T-helper 2 cell treated with Interferon-gamma antibody and Interleukin-4, amounts not matched to agents 5 μg/mL and 100 μg/mL, for 36 hours (primary cell): ENCODE results near the gene SBF2.
"Not testable (repeated sequence)": the region's sequence is repeated elsewhere in the genome, so short reads cannot be mapped to it uniquely, and the experiment has no call there.

Experiments used
- DNase-seq: peaks from one replicate; pipeline ENCODE4 v3.0.0; 2021; ENCODE audit warnings: low spot score
- H3K27ac Mint-ChIP-seq: one replicate; pipeline ENCODE4 v1.8.0; 2021; ENCODE audit warnings: mild to moderate bottlenecking, mixed read lengths
- H3K27me3 Mint-ChIP-seq: one replicate; pipeline ENCODE4 v1.8.0; 2021; ENCODE audit warnings: low read depth, mixed read lengths
- H3K36me3 Mint-ChIP-seq: one replicate; pipeline ENCODE4 v1.8.0; 2021; ENCODE audit warnings: low read depth, mixed read lengths
- H3K4me1 Mint-ChIP-seq: one replicate; pipeline ENCODE4 v1.8.0; 2021; ENCODE audit warnings: low read depth, mixed read lengths
- H3K4me3 Mint-ChIP-seq: one replicate; pipeline ENCODE4 v1.8.0; 2022; ENCODE audit warnings: mild to moderate bottlenecking, moderate library complexity, mixed read lengths
- H3K9me3 Mint-ChIP-seq: one replicate; pipeline ENCODE4 v1.8.0; 2021; ENCODE audit warnings: mixed read lengths

SBF2 gene

DNA sequence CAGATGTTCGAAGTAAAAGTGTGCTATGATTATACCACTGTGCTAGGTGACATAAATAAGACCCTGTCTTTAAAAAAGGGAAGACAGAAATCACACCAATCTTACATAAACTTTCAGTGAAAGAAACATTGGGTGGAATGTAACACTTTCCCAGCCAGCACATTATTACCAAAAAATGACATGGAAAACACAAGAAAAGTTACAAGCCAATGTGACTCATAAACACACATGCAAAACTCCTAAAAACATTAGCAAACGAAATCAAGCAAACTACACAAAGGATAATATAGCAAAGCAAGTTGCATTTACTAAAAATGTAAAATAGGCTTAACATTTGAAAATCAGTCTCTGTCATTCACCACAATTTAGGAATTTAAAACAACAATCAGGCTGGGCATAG is 47.0 kb downstream of the SBF2 start:
- no peaks in the 10 kb centered on the region for H3K9me3 Mint-ChIP-seq
- no peak for DNase-seq
- H3K27me3 Mint-ChIP-seq: peaks cover 4% of the 10 kb centered on the region
- no peak overlapping the region for H3K27ac Mint-ChIP-seq
- no peak overlapping the region for H3K4me3 Mint-ChIP-seq
- H3K36me3 Mint-ChIP-seq: no peaks in the 10 kb centered on the region
- no peaks in the 10 kb centered on the region for H3K4me1 Mint-ChIP-seq

DNA sequence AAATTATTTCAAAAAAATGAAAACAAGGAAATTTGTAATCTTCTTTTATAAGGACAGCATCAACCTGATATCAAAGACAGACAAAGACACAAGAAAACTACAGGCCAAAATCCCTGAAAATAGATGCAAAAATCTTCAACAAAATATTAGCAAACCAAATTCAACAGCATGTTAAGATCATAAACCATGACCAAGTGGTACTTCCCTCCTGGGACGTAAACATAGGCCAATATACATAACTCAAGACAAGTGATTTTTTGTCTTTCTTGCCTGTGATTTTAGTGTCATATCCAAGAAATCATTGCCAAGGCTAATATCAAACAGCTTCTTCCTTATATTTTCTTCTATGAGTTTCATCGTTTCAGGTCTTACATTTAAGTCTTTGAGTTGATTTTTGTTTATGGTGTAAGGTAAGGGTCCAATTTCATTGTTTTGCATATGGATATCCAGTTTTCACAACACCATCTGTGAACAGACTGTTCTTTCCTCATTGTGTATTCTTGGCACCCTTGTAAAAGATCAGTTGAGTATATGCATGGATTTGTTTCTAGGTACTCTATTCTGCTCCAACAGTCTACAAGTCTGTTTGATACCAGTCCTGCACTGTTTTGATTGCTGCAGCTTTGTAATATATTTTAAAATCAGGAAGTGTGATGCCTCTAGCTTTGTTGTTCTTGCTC is 50.0 kb downstream of the SBF2 start:
- H3K27ac Mint-ChIP-seq: no peak overlapping the region
- H3K36me3 Mint-ChIP-seq: no peaks in the 10 kb centered on the region
- H3K9me3 Mint-ChIP-seq: no peaks in the 10 kb centered on the region
- H3K4me3 Mint-ChIP-seq: no peak overlapping the region
- peaks cover 4% of the 10 kb centered on the region for H3K27me3 Mint-ChIP-seq
- DNase-seq: no peak
- no peaks in the 10 kb centered on the region for H3K4me1 Mint-ChIP-seq

- Mint-ChIP-seq H3K4me1 (no peaks in the 10 kb centered on the region), H3K36me3 (no peaks in the 10 kb centered on the region), H3K4me3 (no peak overlapping the region), H3K27ac (no peak overlapping the region), H3K27me3 (no peaks in the 10 kb centered on the region), H3K9me3 (no peaks in the 10 kb centered on the region)
- no peak for DNase-seq
Measured at GRCh38 chr11:10236840-10237239, 57.2 kb downstream of the SBF2 start.

- no peak for DNase-seq
- H3K27ac Mint-ChIP-seq: no peak overlapping the region
Measured at GRCh38 chr11:10233581-10233980, 60.4 kb downstream of the SBF2 start.

DNA sequence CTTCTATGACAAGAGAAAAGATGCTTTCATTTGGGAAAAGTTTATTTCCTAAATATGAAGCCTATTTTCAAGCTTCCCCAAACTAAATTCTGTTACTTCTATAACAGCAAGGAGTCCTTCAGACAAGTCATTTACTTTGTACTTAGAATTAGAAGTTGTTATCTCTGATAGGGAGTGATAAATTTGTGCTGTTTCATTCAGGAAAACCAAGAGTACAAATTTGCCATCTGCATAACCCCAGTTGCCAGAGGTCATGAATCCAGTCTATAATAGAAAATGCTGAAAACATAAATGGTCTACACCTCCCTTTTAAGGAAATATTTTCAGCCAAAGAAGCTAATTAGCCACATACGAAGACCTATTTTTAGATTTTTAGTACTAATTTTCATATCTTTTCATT is 61.3 kb downstream of the SBF2 start:
- no peak overlapping the region for H3K27ac Mint-ChIP-seq
- H3K27me3 Mint-ChIP-seq: peaks cover 5% of the 10 kb centered on the region
- no peak for DNase-seq
- no peak overlapping the region for H3K4me3 Mint-ChIP-seq
- H3K36me3 Mint-ChIP-seq: no peaks in the 10 kb centered on the region
- no peaks in the 10 kb centered on the region for H3K4me1 Mint-ChIP-seq
- H3K9me3 Mint-ChIP-seq: no peaks in the 10 kb centered on the region

More at GRCh38 chr11:10233581-10233980, 60.4 kb downstream of the SBF2 start:
- no peak overlapping the region for H3K4me3 Mint-ChIP-seq
- no peaks in the 10 kb centered on the region for H3K4me1 Mint-ChIP-seq
- H3K9me3 Mint-ChIP-seq: no peaks in the 10 kb centered on the region
- H3K36me3 Mint-ChIP-seq: no peaks in the 10 kb centered on the region
- H3K27me3 Mint-ChIP-seq: peaks cover 5% of the 10 kb centered on the region

- DNase-seq, H3K27ac Mint-ChIP-seq, H3K4me3 Mint-ChIP-seq, H3K4me1 Mint-ChIP-seq, H3K36me3 Mint-ChIP-seq, H3K9me3 Mint-ChIP-seq, H3K27me3 Mint-ChIP-seq: not testable (repeated sequence)
Measured at GRCh38 chr11:10231803-10232202, 62.2 kb downstream of the SBF2 start.

- Mint-ChIP-seq H3K9me3 (no peaks in the 10 kb centered on the region), H3K27me3 (peaks cover 8% of the 10 kb centered on the region), H3K4me3 (no peak overlapping the region), H3K27ac (no peak overlapping the region), H3K4me1 (no peaks in the 10 kb centered on the region), H3K36me3 (no peaks in the 10 kb centered on the region)
- no peak for DNase-seq
Measured at GRCh38 chr11:10225553-10225952, 68.5 kb downstream of the SBF2 start.

- Mint-ChIP-seq H3K27me3 (peaks cover 3% of the 10 kb centered on the region), H3K4me1 (no peaks in the 10 kb centered on the region), H3K4me3 (no peak overlapping the region), H3K36me3 (no peaks in the 10 kb centered on the region), H3K9me3 (peaks cover 3% of the 10 kb centered on the region), H3K27ac (no peak overlapping the region)
- no peak for DNase-seq
Measured at GRCh38 chr11:10222399-10222798, 71.6 kb downstream of the SBF2 start.

DNA sequence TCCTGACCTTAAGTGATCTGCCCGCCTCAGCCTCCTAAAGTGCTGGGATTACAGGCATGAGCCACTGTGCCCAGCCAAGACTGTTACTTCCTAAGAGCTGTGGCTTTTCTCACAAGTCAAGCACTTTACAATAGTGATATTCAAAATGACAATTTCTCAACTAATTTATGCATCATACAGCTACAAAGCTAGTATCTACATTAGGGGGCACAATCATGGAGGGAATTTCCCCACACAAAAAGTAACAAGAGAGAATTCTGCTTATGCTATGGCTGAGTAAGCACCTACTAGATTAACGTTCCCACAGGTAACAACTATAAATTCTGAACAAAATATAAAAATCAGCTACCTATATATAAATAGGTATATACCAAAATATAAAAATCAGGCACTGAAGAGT is 72.7 kb downstream of the SBF2 start:
- H3K4me3 Mint-ChIP-seq: no peak overlapping the region
- no peaks in the 10 kb centered on the region for H3K36me3 Mint-ChIP-seq
- H3K27ac Mint-ChIP-seq: no peak overlapping the region
- H3K4me1 Mint-ChIP-seq: no peaks in the 10 kb centered on the region
- DNase-seq: no peak
- H3K27me3 Mint-ChIP-seq: peaks cover 3% of the 10 kb centered on the region
- peaks cover 3% of the 10 kb centered on the region for H3K9me3 Mint-ChIP-seq

GRCh38 chr11:10211470-10211869 is 82.5 kb downstream of the SBF2 start:
- H3K9me3 Mint-ChIP-seq: no peaks in the 10 kb centered on the region
- H3K27me3 Mint-ChIP-seq: peaks cover 29% of the 10 kb centered on the region
- DNase-seq: no peak
- no peaks in the 10 kb centered on the region for H3K4me1 Mint-ChIP-seq
- no peak overlapping the region for H3K4me3 Mint-ChIP-seq
- H3K36me3 Mint-ChIP-seq: no peaks in the 10 kb centered on the region
- H3K27ac Mint-ChIP-seq: no peak overlapping the region

DNA sequence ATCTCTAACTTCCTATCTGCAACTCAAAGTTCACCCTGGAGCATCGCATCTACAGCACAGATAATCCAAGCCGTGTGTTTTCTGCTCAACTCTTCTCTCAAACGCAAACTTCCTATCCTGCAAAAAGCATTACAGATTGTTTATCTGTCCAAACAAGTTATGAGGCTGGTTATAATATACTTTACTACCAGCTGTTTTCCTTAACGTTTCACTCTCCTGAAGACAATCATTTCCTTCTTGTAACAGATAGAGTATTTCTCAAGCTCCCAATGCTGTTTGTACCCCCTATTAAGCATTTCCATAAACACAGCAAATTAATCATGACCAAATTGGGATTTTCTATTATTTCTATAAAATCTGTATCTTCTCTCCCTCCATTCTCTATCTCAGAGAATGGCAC is 84.7 kb downstream of the SBF2 start:
- Mint-ChIP-seq H3K4me1 (no peaks in the 10 kb centered on the region), H3K4me3 (no peak overlapping the region), H3K27ac (no peak overlapping the region), H3K36me3 (no peaks in the 10 kb centered on the region), H3K27me3 (peaks cover 24% of the 10 kb centered on the region), H3K9me3 (no peaks in the 10 kb centered on the region)
- no peak for DNase-seq

DNA sequence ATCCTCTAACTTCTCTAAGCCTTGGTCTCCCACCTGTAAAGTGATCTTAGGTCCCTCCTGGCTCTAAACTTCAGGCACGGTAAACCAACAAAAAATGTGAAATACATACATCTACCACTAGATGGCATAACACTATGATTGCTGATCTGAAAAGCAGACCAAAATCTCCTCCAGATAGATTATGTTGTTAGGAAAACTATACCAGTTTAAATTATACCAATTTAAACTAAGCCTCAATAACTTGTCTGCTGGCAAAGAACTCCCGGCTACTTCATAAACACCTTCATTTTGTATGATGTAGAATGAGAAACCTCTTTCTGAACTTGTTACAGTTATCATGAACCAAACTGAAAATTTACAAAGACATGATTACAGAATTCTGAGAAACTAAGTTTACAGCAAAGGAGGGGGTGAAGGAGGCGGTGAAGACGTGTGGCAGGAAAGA is 85.9 kb downstream of the SBF2 start:
- H3K4me1 Mint-ChIP-seq: no peaks in the 10 kb centered on the region
- H3K36me3 Mint-ChIP-seq: no peaks in the 10 kb centered on the region
- no peak for DNase-seq
- H3K27me3 Mint-ChIP-seq: peaks cover 16% of the 10 kb centered on the region
- H3K27ac Mint-ChIP-seq: no peak overlapping the region
- no peak overlapping the region for H3K4me3 Mint-ChIP-seq
- peaks cover 7% of the 10 kb centered on the region for H3K9me3 Mint-ChIP-seq

- H3K4me1 Mint-ChIP-seq: no peaks in the 10 kb centered on the region
- H3K9me3 Mint-ChIP-seq: peaks cover 13% of the 10 kb centered on the region
- DNase-seq: no peak
- no peak overlapping the region for H3K4me3 Mint-ChIP-seq
- peaks cover 12% of the 10 kb centered on the region for H3K27me3 Mint-ChIP-seq
- H3K27ac Mint-ChIP-seq: no peak overlapping the region
- H3K36me3 Mint-ChIP-seq: no peaks in the 10 kb centered on the region
Measured at GRCh38 chr11:10205928-10206327, 88.1 kb downstream of the SBF2 start.

GRCh38 chr11:10204021-10204420 is 90.0 kb downstream of the SBF2 start:
- Mint-ChIP-seq H3K27ac (no peak overlapping the region), H3K27me3 (peaks cover under 1% of the 10 kb centered on the region), H3K9me3 (peaks cover 13% of the 10 kb centered on the region), H3K4me3 (no peak overlapping the region), H3K36me3 (no peaks in the 10 kb centered on the region), H3K4me1 (no peaks in the 10 kb centered on the region)
- DNase-seq: no peak

DNA sequence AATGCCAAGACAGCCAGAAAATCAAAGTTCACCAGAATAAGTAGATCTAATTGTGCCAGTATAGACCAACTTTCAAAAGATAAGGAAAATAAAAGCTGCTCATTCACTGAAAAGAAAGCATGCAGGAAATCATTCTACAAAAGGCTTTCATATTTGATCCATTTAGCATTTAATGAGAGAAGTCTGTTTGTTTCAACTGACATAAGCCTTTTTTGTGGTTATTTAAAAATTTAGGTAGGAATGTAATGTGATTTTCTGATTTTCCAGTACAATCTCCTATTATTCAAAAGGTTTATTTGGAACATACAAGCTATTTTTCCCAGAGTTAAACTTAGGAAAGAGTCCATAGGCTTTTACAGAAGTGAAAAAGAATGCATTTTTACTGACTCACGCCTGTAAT is 92.7 kb downstream of the SBF2 start:
- Mint-ChIP-seq H3K36me3 (no peaks in the 10 kb centered on the region), H3K4me1 (no peaks in the 10 kb centered on the region), H3K27ac (no peak overlapping the region), H3K27me3 (no peaks in the 10 kb centered on the region), H3K4me3 (no peak overlapping the region), H3K9me3 (peaks cover 13% of the 10 kb centered on the region)
- DNase-seq: no peak
